HL-60 (cell line): ENCODE results near the gene SUMO1.
"Not testable (repeated sequence)": the region's sequence is repeated elsewhere in the genome, so short reads cannot be mapped to it uniquely, and the experiment has no call there.

Source experiments
- DNase-seq, 2 experiments: peaks; one replicate each; pipeline ENCODE4 v3.0.0-alpha.2; 2010 to 2020; ENCODE audit warnings: low read depth in 1 of 2, low spot score in 1 of 2
- H3K27ac ChIP-seq: fragments of 250-450 bp; sonication (Bioruptor Pico); replicated peaks from 2 replicates; pipeline ENCODE4 v1.5.1; 2020; ENCODE audit warnings: mild to moderate bottlenecking, moderate library complexity
- H3K27me3 ChIP-seq: fragments of 250-450 bp; sonication (Bioruptor Pico); 2 replicates; pipeline ENCODE4 v1.5.1; 2021; ENCODE audit warnings: mild to moderate bottlenecking, moderate library complexity; ENCODE audit not compliant: insufficient read depth, poor library complexity, severe bottlenecking
- H3K4me3 ChIP-seq: replicated peaks from 2 replicates; pipeline ENCODE4 v1.5.1; 2011; ENCODE audit warnings: mild to moderate bottlenecking, control low read depth, low read length; ENCODE audit not compliant: insufficient read depth
- GABPA ChIP-seq: IDR thresholded peaks from 2 replicates; pipeline ENCODE4 v1.6.1; 2012; ENCODE audit warnings: low read depth
- POLR2AphosphoS5 ChIP-seq: IDR thresholded peaks from 2 replicates; pipeline ENCODE4 v1.6.1; 2012; ENCODE audit warnings: low read depth
- REST ChIP-seq: IDR thresholded peaks from 2 replicates; pipeline ENCODE4 v1.6.1; 2012; ENCODE audit warnings: low read depth; ENCODE audit not compliant: insufficient replicate concordance
- SPI1 ChIP-seq: IDR thresholded peaks from 2 replicates; pipeline ENCODE4 v1.6.1; 2012; ENCODE audit warnings: low read depth, mild to moderate bottlenecking, borderline replicate concordance
- TF ChIP-seq, protein P1 (sequence below): IDR thresholded peaks from one replicate; pipeline ENCODE4 v1.5.1; 2011; ENCODE audit warnings: low read length, control low read depth, inconsistent platforms; ENCODE audit not compliant: insufficient read depth

The SUMO1 gene

GRCh38 chr2:202278036-202278760 lies 39.8 kb upstream of the SUMO1 start:
- H3K27me3 ChIP-seq = no peaks in the 10 kb centered on the region
- no peak for DNase-seq
- H3K27ac ChIP-seq = no peak overlapping the region
- TF ChIP-seq SPI1 = no peak
- TF ChIP-seq POLR2AphosphoS5 = no peak
- TF ChIP-seq, protein P1, sequence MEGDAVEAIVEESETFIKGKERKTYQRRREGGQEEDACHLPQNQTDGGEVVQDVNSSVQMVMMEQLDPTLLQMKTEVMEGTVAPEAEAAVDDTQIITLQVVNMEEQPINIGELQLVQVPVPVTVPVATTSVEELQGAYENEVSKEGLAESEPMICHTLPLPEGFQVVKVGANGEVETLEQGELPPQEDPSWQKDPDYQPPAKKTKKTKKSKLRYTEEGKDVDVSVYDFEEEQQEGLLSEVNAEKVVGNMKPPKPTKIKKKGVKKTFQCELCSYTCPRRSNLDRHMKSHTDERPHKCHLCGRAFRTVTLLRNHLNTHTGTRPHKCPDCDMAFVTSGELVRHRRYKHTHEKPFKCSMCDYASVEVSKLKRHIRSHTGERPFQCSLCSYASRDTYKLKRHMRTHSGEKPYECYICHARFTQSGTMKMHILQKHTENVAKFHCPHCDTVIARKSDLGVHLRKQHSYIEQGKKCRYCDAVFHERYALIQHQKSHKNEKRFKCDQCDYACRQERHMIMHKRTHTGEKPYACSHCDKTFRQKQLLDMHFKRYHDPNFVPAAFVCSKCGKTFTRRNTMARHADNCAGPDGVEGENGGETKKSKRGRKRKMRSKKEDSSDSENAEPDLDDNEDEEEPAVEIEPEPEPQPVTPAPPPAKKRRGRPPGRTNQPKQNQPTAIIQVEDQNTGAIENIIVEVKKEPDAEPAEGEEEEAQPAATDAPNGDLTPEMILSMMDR = no peak
- H3K4me3 ChIP-seq = no peak overlapping the region

GRCh38 chr2:202276078-202276720 lies 37.8 kb upstream of the SUMO1 start:
- DNase-seq = peak in 1 of 2 experiments; percentile 4
- H3K27me3 ChIP-seq, H3K4me3 ChIP-seq, H3K27ac ChIP-seq: not testable (repeated sequence)

GRCh38 chr2:202270487-202270886 lies 32.1 kb upstream of the SUMO1 start:
- TF ChIP-seq, protein P1 = no peak
- no peak for TF ChIP-seq POLR2AphosphoS5
- no peak for TF ChIP-seq REST
- TF ChIP-seq SPI1 = no peak
- TF ChIP-seq GABPA = no peak
- H3K27me3 ChIP-seq = no peaks in the 10 kb centered on the region
- H3K27ac ChIP-seq = no peak overlapping the region; the same call in 1 of the 2 replicates
- DNase-seq = no peak
- H3K4me3 ChIP-seq = no peak overlapping the region

DNA sequence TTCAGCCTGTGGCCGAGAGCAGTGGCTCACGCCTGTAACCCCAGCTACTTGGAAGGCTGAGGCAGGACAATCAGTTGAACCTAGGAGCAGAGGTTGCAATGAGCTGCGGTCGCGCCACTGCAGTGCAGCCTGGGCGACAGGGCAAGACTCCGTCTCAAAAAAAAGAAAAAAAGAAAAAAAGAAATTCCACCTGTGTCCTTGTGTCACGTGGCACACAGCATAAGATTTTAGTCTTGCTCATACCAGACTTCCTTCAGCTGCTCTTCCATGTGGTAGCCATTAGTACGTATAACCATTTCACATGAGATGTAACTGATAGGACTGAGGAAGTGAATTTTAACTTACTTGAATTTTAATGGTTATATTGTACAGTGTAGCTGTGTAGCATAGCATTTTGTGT lies 31.2 kb upstream of the SUMO1 start:
- Histone ChIP-seq H3K27me3 (no peaks in the 10 kb centered on the region), H3K4me3 (peak overlapping the region; percentile 8; the same call in 1 of the 2 replicates), H3K27ac (no peak overlapping the region; the same call in 1 of the 2 replicates)
- DNase-seq = peak; percentile 58 to 63
- TF ChIP-seq REST = no peak
- 0 out of 2 replicates have a peak, but pooled peaks have one; percentile 44 for TF ChIP-seq POLR2AphosphoS5
- TF ChIP-seq GABPA = no peak
- TF ChIP-seq SPI1 = peak; percentile 71; the same call in 1 of the 2 replicates
- TF ChIP-seq, protein P1 = no peak
